GM19452 (cell line): ENCODE data around the gene SUGCT.

ENCODE experiments used
- ATAC-seq: cut with Tn5 transposase; IDR thresholded peaks from one replicate; pipeline ENCODE4 v1.9.1; 2021; ENCODE audit not compliant: unreplicated experiment

SUGCT gene

GRCh38 chr7:40455485-40455884 is 320.7 kb downstream of the SUGCT start:
- no peak for ATAC-seq

DNA sequence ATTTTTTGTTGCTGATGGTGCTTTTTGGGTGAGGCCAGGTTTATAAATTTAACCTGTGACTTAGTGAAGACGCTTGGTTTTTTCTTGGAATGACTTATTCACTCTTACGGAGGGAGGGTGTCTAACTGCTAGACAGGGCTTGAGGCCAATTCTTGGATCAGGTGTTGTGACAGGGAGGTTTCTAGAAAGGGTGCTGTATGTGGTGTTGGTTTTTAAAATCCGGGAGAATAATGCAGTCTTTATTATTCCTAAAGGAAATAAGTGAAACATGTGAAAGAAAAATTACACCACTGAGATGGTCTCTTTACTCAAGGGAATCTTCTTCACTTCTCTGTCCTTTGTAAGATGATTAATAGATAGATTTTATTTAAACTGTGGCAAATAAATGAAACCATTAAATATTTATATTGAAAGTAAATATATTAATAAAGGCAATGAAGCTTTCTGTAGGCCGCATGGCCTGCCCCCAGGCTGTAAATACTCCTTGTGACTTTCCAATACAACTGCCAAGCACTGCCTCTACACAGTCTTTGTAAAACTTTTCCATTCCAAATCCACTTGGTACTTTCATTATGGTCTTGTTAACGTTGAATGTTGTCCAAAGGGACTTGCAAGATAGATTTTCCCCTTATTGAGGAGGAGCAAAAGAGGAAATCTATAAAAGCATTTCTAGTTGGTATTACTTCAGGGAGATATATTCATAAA is 323.1 kb downstream of the SUGCT start:
- ATAC-seq: no peak

- ATAC-seq: no peak
Measured at GRCh38 chr7:40463446-40463845, 328.6 kb downstream of the SUGCT start.

DNA sequence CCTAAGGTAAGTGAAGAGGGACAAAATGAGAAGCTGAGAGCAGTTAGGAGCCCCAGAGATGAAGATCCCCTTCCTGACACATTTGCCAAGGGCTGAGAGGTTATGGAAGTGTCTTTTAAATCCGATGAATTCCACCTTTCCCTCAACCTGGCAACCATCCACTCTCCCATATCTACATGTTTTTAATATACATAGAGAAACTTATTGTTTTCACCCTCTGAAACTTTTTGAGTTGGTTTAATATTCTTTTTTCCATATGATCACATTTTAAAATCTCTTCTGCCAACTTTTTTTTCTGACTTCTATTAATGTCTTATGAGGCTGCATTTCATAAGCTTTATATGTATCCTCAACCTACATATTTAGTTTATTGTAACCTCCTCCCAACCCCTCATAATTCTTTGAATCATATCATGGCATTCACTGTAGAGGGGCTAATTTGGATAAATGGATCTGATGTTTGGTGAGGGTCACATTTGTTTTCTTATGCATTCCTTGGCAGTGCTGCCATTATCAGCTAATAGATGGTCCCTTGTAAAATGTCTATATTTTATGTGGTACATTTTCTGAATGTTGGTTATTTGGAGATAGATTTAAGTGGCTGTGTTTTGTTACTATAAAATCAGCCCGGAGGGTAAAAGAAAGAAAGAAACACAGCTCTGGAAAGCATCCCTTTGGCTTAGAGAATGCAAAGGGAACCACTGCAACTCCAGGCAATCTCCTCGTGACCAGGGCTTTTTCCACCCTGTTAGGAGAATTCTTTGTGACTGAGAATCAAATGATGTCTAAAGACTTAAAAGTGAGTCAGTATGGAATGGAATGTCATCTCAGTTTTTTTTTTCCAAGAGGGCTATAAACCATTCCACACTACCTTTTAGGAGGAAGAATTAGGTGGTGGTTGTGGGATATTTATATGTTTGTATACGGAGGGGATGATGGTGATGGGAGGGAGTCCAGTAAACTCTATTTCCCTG is 334.4 kb downstream of the SUGCT start:
- no peak for ATAC-seq

- no peak for ATAC-seq
Measured at GRCh38 chr7:40470091-40470592, 335.3 kb downstream of the SUGCT start.

- no peak for ATAC-seq
Measured at GRCh38 chr7:40470817-40471216, 336.0 kb downstream of the SUGCT start.

- ATAC-seq: no peak
Measured at GRCh38 chr7:40471891-40472290, 337.1 kb downstream of the SUGCT start.

DNA sequence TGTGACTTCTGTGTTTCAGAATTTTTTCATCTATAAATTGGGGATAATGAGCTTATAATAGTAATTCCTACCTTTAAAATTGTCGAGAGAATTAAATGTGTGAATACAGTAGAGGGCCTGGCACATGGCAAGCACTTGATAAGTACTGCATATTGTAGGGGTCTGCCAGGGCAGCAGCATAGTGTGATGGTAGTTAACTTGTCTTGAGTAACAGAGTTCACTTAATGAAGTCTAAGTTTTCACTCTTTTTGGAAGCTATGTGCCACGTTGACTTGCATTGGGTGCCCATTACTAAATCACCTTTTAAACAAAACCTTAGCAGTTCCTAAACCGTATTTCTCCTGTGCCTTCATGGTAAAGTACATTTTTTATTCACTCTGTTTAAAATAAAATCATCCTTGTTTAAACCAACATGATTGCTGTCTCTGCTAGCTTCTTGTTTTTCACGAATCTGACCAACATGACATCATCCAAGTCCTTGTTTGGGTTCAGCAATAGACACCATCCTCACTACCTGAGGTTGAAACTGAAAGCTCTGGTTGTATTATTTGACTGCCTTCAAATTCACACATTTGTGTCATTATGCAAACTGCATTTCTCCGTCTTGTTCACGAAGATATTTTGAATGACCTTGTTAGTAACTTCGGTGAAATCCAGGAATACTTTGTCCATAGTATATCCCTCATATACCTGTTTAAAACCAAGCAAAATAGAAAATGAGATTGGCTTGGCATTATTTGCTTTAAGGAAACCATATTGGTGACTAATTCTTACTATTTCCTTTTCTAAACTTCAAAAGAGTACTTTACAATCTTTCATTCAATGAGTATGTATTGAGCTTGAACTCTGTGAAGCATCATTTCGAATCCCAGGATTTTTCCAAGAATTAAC is 340.2 kb downstream of the SUGCT start:
- ATAC-seq: peak; percentile 99

- ATAC-seq: peak; percentile 22
Measured at GRCh38 chr7:40475681-40475982, 340.8 kb downstream of the SUGCT start.

DNA sequence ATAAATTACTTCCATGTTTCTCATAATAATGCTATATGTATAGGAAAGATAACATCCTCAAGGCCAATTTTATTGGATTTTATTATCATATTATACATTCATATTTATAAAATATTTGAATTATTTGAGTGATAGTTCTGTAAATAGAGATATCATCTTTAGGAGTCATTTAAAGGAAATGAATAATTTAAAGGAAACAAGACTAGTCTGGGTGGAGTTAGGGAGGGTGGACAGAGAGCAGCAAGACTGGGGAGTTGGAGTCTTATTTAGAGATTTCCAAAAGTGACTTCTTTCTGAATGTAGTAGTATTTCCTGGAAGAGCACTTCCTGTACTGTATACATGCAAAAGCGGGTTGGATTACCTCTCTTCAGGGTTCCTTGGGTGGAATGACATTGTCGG is 342.3 kb downstream of the SUGCT start:
- no peak for ATAC-seq

DNA sequence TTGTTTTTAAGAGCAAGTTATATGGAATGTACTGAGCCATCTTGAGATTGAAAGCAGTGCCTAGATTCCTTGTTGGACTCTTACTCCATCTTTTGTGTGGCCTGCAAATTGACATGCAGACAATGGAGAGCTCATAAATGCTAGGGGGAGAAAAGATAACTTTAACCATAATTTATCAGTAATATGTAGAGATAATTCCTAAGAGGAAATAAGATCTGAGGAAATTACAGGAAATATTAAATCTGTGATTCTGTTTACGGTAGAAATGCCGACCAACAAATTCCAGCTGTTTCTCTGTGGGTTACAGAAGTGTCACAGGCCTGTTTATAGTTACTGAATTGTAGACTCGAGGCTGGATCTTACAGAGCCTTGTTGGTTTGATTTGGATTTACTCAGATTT is 348.0 kb downstream of the SUGCT start:
- ATAC-seq: no peak

DNA sequence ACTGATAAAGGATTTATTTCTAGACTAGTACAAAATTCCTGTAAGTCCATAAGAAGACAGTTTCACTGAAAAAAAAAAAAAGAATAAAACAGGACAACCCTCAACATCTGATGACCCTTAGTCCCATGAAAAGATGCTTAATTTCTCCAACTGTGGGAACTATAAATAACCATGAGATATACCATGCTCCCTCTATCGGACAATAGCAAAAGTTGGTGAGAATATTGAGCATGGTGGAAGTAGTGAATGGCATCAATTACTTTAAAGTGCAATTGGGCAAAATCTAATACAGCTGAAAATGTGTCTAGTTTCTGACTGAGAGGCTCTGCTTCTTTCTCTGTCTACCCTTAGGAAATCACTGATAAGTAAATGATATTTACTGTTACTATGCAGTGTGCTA is 348.8 kb downstream of the SUGCT start:
- ATAC-seq: no peak

GRCh38 chr7:40489844-40490602 is 355.2 kb downstream of the SUGCT start:
- ATAC-seq: no peak

DNA sequence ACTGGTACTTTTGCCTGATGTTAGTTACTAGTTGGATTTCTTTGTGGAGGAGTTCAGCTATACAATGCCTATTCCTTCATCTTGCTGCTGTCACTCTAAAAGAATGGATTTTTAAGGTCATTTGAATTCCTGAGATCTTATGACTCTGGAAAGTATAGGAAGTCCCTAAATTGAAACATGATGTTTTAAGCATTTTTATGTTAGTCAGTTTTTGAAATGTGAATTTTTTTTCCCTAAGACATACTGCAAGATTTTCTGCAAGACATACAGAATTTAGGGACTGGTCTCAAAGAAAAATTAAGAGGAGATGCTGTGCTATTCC is 355.8 kb downstream of the SUGCT start:
- no peak for ATAC-seq

DNA sequence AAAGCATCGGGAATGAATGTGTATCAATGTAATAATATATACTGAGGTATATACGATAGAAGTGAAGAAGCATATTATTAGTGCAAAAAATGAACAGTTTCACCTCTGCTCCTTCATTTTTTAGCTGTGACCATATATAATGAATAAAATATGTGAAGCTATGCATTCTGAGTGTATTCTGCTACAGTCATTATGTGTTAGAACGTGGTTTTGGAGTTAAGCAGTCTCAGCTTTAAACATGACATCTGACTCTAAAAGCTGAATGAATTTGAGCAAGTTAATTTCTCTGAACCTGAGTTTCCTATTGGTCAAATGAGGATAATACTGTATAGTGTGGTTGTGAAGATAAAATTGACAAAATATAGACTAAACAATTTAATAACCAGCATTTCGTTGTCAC is 358.1 kb downstream of the SUGCT start:
- no peak for ATAC-seq

DNA sequence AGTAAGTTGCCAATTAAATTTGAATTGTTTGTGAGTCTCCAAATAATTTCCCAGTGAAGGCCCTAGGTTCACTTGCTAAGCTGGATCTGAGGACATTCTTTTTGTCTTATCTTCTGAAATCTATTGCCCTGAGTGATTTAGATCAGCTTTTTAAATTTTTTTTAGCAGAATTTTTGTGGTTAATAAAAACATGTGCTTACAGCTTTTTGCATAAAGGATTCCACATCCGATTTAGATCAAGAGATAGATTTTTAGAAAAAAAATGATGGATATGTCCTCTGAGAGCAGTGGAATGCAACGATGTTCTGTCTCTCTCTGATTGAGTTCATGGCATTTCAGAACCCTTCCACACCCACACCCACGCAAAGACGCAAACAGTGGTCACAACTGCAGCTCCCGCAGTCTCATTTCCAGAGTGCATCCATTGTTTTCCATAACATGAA is 358.8 kb downstream of the SUGCT start:
- ATAC-seq: no peak

DNA sequence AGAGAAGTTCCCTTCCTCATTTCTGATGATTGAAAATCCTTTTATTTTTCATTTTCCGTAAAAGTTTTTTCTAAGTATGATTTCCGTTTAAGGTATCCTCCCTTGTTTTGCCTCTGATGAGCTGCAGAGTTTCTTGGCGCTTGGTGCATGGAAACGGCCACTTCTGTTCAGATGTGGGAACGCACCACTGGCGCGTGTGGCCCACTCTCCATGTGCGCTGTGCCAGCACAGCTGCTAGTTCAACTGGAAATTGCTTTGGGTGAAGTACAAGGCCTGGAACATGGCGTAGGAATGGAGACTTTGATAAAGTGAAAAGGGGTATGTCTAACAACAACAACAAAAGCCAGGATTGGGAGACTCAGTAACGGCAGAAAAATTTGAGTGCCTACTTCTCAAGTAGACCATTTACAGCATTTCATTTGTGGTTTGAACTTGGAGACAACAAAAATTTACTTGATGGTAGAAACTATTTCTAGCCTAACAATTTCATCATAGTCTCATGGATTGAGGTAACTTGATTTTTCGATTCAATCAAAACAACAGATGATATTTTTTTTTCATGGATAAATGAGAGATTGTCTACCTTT is 364.2 kb downstream of the SUGCT start:
- ATAC-seq: no peak

GRCh38 chr7:40499718-40500117 is 364.9 kb downstream of the SUGCT start:
- ATAC-seq: no peak

DNA sequence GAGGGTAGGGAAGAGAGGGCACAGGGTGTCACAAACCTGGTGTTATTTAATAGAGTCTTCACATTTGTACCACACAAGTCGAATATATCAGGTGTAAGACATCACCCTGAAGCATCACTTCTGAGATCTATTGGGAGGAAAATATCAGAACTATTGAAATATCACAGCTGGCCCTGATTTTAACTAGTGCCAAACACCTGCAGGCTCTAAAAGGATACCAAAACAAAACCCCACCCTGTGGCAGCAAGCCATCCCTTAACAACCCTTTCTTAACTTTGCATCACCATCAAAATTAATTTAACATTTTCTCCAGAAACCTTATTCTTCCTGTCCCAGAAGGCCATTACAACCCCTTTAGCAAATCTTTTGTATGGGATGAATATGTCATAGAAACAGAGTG is 365.4 kb downstream of the SUGCT start:
- no peak for ATAC-seq

GRCh38 chr7:40502359-40502758 is 367.6 kb downstream of the SUGCT start:
- ATAC-seq: no peak
